Inflammatory macrophage treated with lipopolysaccharide for 1 hour (primary cell): Measurements from ENCODE around the gene COMT.
"Not testable (repeated sequence)": the region's sequence is repeated elsewhere in the genome, so short reads cannot be mapped to it uniquely, and the experiment has no call there.

ENCODE experiments used
- DNase-seq, 2 donors: peaks; one replicate each; pipeline ENCODE4 v3.0.0-alpha.2; 2020 to 2022

COMT gene

GRCh38 chr22:19909350-19910179, 32.0 kb upstream of the COMT start:
- peak; percentile 33 to 90 for DNase-seq

- DNase-seq, result no peak
Measured at GRCh38 chr22:19910180-19910744, 31.3 kb upstream of the COMT start.

GRCh38 chr22:19911540-19912270, 29.9 kb upstream of the COMT start:
- no peak for DNase-seq

GRCh38 chr22:19912271-19912999, 29.1 kb upstream of the COMT start:
- DNase-seq, result no peak

GRCh38 chr22:19913337-19913936, 28.1 kb upstream of the COMT start:
- DNase-seq, result no peak

GRCh38 chr22:19914201-19914943, 27.2 kb upstream of the COMT start:
- DNase-seq, result no peak

GRCh38 chr22:19915287-19915954, 26.2 kb upstream of the COMT start:
- no peak for DNase-seq

GRCh38 chr22:19916006-19916405, 25.6 kb upstream of the COMT start:
- no peak for DNase-seq

GRCh38 chr22:19916941-19917340, 24.6 kb upstream of the COMT start:
- DNase-seq, result no peak

- DNase-seq, result no peak
Measured at GRCh38 chr22:19917389-19918138, 24.0 kb upstream of the COMT start.

GRCh38 chr22:19918332-19919106, 23.1 kb upstream of the COMT start:
- no peak for DNase-seq

- DNase-seq, result no peak
Measured at GRCh38 chr22:19919701-19920363, 21.7 kb upstream of the COMT start.

GRCh38 chr22:19921544-19922081, 20.0 kb upstream of the COMT start:
- DNase-seq, result no peak

GRCh38 chr22:19923914-19924513, 17.6 kb upstream of the COMT start:
- no peak for DNase-seq

GRCh38 chr22:19926028-19926427, 15.5 kb upstream of the COMT start:
- DNase-seq, result not testable (repeated sequence)

- DNase-seq, result no peak
Measured at GRCh38 chr22:19927696-19928095, 13.9 kb upstream of the COMT start.

GRCh38 chr22:19928207-19928606, 13.4 kb upstream of the COMT start:
- DNase-seq, result peak; percentile 74 to 81
